Right lobe of liver (tissue), 4 donors: ENCODE results near the gene MOBP.

Experiments used
- POLR2A ChIP-seq: fragments of 450-650 bp; IDR thresholded peaks from one replicate; pipeline ENCODE4 v1.6.1; 2017; ENCODE audit warnings: antibody characterized with exemption, mild to moderate bottlenecking
- TF ChIP-seq, protein P1 (sequence below), 4 donors: fragments of 200-600 bp in 3 of 4; fragments of 450-650 bp in 1 of 4; IDR thresholded peaks; one replicate each; pipeline versions ENCODE4 v1.5.1 to v1.8.0; 2016 to 2022; ENCODE audit warnings: antibody characterized with exemption in 4 of 4, mild to moderate bottlenecking in 2 of 4
- donor health status: DM: no; HTN: no; CAD: no.
- donor health status: DM: no; HTN: no; CAD: no.
- donor health status: DM: no; HTN: yes; CAD: no.

GRCh38 chr3:39506863-39507262 lies 39.4 kb downstream of the MOBP start:
- TF ChIP-seq, protein P1, sequence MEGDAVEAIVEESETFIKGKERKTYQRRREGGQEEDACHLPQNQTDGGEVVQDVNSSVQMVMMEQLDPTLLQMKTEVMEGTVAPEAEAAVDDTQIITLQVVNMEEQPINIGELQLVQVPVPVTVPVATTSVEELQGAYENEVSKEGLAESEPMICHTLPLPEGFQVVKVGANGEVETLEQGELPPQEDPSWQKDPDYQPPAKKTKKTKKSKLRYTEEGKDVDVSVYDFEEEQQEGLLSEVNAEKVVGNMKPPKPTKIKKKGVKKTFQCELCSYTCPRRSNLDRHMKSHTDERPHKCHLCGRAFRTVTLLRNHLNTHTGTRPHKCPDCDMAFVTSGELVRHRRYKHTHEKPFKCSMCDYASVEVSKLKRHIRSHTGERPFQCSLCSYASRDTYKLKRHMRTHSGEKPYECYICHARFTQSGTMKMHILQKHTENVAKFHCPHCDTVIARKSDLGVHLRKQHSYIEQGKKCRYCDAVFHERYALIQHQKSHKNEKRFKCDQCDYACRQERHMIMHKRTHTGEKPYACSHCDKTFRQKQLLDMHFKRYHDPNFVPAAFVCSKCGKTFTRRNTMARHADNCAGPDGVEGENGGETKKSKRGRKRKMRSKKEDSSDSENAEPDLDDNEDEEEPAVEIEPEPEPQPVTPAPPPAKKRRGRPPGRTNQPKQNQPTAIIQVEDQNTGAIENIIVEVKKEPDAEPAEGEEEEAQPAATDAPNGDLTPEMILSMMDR (IDR thresholded peaks at IDR 0.05), result no peak
- no peak for TF ChIP-seq POLR2A
